GM18498 (cell line): Measurements from ENCODE around the gene VAX1.
"Not testable (repeated sequence)": the region's sequence is repeated elsewhere in the genome, so short reads cannot be mapped to it uniquely, and the experiment has no call there.

ENCODE experiments used
- ATAC-seq: cut with Tn5 transposase; IDR thresholded peaks from one replicate; pipeline ENCODE4 v1.9.1; 2021; ENCODE audit warnings: mild to moderate bottlenecking, moderate library complexity; ENCODE audit not compliant: unreplicated experiment

VAX1 gene

DNA sequence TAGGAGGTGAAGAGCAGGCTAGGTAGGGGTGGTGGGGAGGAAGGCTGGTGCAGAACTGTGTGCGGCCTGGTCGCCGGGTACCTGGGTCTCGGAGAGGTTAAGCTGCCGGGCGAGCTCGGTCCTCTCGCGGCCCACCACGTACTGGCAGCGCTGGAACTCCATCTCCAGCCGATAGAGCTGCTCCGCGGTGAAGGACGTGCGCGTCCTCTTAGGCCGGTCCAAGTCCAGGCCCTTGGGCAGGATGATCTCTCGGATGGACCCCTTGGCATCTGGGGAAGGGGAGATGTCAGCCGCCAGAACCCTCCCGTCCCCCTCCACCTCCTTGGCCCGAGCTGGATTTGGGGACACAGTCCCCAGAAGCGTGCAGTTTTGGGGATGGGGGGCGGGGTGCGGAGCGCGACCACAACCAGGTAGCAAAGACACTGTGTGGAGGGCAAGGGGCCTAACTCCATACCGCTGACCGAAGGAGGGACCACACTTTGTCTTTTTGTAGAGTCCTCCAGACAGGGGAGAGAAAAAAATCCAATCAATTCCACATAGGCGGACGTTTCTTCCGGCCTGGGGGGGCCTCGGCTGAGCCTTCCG, 1.6 kb downstream of the VAX1 start:
- no peak for ATAC-seq

DNA sequence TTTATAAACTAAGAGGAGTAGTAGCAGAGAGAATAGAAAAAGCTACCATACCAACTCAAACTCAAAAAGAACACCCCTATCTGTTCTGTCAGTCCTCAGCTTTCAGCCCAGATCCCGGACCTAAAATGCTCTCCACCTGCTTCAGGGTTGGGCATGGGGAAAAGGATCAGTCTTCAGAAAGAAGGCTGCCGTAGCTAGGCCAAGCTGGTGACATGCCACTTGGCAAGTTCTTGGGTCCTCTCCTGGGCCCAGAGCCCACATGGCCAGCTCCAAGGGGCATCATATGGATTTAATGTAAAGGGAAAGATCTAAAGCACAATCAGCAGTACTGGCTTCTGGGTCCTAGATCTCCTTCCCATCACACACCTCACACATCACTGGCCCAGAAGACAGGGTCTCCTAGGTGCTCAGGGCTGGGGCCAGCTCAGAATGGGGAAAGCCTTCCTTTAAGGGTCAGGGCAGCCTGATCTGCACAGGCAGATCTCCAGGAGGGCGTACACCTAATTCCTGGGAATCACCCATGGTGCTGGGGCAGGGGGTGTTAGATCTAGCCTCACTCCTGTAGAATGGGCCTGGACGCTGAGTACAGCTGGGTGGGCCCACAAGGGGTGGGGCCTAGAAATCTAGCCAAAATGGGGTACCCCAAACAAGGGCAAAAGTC, 2.5 kb downstream of the VAX1 start:
- ATAC-seq: no peak

DNA sequence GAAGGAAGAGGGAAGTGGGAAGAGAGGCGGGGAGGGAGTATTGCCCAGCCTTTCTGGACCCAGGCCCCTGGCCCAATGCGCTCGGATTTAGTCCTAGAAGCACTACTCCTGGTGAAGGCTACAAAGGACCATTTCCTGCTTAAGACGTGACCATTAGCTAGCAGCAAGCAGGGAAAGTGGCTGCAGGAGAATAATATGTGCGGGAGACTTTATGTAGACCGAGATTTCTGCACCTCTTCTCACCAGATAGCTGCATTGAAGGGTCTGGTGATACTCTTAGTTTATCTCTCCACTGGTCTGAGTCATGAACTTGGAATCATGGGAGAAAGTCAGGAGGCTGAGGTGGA, 3.1 kb downstream of the VAX1 start:
- no peak for ATAC-seq

DNA sequence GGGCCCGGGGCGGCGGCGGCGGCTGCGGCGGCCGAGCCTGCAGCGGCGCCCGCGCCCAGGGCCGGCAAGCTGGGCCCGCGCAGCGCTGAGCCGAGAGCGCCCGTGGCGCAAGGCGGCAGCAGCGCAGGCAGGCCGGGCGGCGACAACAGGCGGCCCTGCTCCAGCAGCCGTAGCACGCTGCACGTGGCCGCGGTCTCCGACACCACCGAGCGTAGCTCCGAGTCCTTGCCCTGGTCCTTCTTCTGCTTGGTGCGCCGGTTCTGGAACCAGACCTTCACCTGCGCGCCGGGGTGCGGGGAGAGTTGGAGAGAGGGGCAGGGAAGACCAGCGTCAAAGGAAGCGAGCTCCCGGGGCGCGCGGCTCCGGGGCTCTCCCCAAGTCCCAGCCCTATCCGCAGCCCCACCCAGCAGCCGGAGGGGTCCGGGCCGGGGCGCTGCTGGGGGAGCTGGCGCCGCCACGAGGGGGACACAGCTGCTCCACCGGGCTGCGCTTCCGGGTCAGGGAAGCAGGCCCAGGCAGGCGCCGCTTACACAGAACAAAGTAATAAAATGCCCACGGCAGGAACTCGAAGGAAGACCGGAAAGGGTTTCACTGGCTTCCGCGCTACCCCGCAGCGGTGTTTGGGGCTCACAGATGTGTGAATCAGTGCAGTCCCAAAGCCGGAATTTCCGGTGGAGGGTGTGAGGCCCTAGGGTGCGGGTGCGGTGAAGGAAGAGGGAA, 3.6 kb downstream of the VAX1 start:
- no peak for ATAC-seq

DNA sequence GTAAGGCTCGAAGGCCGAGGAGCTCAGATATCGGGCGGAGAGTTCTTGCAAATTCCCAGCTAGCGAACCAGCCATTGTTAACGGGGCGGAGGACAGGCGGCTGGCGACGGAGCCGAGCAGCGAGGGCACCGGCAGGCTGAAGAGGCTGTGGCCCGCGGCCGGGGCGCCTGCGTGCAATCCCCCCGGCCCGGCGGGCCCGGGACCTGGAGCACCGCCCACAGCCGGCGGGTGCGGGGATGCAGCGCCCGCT, 4.1 kb downstream of the VAX1 start:
- ATAC-seq: no peak

DNA sequence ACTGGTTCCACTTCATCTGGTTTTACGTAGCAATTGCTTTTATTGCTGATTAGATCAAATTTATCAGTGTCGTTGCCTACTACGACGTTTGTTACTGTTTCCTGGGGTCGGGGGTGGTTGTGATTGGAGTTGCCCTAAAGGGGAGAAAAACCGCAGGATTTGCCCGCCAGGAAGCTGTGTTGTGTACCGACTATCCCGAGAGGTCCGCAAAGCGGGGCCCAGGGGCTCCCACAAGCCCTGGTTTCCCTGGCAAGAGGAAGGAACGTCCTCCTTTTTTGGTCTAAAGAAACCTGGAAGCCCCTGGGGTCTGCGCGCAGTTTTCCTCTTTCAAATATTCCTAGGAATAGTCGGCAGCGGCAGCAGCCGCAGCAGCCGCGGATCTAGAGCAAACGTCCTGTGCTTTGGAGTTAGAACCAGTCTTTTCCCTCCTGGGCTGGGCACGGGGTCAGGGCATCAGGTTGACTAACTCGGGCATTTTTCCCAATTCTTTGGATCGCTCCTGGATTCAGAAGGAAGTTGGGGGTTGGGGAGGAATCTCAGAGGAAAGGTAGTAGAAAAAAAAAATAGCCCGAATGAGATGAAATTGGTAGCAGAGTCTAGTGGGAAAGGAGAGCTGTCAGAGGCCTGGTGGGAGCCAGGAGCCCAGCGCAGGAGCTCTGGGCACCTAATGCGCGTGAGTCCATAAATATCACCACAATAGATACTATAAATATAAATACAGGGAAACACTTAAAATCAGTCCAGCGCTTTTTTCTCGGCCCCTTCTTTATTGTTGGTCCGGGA, 4.6 kb downstream of the VAX1 start:
- no peak for ATAC-seq

DNA sequence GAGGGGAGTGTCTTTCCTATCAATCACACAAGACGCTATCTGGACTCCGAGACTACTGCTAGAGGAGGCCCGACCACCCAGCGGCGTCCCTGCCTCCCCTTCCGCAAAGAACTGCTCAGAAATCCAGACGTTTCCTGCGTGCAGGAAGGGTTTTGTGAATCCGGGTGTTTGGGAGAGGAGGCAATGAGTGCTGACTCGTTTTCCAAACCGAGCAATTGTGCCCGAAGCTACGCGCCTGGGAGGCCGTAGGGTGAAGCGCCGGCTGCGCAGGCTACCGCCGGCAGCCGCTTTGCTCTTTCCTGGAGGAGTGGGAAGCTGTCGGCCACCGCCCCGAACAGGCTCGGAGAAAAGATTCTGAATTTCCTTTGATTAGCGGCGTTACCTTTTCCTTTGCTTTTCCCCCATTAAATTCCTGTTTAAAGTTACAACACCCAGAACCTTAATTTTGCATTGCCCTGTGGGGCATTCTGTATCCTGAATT, 5.3 kb downstream of the VAX1 start:
- no peak for ATAC-seq

DNA sequence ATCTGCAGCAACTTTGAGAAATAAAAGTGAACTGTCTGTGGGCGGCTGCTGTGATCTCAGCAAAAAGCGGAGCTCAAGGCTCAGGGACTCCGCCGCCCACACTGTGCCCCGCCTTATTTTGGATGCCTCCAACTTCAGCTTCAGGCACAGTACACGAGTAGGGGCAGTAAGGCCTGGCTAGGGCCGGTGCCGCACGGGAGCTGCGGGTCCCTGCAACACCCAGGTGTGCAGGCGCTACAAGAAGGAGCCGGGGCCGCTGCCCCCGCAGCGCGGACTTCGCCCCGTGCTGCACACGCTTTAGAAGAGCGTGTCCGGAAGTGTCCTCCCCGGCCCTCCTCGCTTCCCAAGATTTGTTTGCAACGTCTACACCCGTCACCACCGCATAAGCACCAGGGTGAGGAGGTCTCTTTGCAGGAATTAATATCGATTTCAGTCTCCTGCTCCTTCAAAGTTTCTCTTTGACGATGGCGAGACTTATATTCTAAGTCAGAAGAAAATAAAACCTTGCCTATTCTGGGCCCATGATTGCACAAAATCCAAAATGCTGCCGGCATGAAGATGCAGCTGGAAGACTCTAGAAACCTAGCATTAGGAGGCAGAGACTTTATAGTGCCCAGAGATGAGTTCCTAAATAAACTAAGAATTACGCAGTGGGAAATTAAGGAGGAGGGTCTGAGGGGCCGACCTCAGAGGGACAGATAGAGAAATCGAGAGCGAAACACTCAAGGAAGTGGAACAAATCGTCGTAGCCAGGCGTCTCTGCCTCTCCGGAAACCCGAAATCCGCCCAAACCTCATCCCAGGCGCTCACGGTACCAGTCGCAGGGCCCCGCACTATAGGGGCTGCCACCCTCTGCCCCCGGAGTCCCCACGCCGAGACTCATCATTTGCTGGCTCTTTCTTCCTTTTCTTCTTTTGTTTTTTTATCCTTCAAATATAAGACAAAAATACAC, 6.4 kb downstream of the VAX1 start:
- ATAC-seq: no peak

DNA sequence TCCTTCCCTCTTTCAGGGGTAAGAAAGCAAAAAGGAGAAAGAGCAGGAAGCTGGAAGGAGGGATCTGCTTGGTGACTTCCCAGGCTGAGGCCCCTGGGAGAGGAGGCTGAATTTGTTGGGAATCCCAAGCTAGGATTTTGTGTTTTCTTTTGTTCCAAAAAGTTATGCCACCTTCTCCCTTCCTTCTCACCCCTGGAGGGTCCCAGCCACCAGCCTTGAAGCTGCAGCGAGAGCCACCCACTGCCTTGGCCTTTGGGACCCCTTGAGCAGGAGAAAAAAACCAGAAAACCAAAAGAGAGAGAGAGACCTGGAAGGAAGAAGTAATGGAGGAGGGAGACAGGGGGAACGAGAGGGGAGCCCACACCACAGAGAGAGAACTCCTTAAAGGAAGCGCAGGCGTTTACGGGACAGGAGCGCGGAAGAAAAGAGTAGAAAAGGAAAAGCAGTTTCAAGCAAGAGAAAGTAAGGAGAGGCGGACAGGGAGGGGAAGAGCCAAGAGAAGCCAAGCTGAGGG, 7.2 kb downstream of the VAX1 start:
- ATAC-seq: no peak

DNA sequence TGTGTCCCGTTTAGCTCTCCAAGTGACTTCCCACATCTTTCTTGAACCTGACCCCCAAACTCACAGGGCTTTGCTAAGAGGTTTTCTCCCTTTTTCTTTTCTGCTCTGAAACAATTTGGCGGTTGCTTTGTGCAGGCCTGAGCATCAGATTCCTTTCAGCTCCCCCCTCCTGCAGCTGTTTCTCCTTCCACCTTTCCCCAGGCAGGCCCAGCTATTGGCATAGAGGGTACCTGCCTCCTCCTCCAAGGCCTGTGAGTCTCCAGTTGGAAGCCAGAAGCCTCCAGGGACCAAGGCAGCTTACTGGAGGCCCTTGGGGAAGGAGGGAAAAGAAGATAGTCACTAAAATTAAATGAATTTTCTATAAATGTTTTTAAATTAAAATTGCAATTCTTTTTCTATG, 7.7 kb downstream of the VAX1 start:
- ATAC-seq: no peak

DNA sequence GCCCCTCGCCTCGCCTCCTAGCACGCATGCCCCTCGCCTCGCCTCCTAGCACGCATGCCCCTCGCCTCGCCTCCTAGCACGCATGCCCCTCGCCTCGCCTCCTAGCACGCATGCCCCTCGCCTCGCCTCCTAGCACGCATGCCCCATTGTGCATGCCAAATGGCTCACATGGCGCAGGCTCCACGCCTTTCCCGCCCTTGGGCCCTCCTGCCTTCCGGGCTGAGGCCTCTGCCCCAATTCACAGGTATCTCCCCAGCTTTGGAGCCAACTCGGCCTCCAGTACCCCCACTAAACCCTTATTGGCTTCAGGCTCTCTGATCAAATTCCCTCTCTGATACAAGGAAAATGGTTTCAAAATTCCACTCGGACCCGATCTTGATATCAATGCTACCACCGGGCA, 11.4 kb downstream of the VAX1 start:
- not testable (repeated sequence) for ATAC-seq

DNA sequence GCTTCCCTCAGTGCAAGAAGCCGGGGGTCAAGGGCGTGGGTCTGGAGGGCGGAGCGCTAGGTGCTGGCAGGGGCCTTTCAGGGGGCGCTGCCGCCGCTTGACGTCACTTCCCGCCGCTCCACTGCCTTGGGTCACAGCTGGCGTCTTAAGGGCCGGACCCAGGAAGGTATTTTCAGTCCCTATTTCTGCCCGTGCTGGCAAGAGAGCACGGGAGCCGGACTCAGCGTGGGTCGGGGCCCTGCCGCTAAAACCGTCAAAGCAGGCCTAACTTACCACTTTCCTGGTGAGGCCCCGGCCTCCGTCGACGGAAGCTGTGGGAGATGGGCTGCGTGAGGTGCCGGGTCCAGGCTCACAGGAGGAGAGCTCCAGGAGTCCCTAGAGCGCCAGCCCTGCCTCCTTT, 12.0 kb downstream of the VAX1 start:
- ATAC-seq: no peak

DNA sequence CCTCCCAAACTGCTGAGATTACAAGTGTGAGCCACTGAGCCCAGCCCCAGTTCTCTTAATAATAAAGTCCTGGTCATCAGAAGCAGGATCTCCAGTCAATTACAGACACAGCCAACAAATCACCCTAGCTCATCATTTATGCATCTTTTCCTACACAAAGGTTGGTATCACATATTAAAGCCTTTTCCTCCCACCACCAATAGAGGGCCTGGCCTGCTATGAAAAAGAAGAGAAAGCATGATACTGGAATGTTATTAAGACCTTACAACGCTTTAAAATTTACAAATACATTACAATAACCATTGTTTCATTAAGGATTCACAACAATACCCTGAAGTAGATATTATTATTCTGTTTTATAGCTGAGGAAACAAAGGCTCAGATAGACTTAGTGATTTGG, 25.9 kb downstream of the VAX1 start:
- no peak for ATAC-seq

DNA sequence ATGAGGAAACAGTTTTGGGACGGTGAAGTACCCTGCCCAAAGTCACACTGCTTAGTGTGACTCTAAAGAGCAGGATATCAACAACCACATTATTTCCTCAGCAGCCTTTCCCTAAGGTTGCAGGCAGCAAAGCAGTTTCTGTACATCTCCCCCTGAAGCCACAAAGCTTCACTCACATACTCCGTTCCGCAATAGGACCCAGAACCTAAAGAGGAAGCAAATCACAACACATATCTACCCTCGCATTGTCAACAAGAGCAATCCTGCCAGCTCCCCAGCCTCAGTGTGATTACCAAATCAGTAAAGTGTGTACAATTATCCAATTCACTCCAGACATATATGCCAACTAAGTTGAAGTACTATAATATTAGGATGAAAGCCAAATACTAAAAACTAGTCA, 30.8 kb downstream of the VAX1 start:
- no peak for ATAC-seq

DNA sequence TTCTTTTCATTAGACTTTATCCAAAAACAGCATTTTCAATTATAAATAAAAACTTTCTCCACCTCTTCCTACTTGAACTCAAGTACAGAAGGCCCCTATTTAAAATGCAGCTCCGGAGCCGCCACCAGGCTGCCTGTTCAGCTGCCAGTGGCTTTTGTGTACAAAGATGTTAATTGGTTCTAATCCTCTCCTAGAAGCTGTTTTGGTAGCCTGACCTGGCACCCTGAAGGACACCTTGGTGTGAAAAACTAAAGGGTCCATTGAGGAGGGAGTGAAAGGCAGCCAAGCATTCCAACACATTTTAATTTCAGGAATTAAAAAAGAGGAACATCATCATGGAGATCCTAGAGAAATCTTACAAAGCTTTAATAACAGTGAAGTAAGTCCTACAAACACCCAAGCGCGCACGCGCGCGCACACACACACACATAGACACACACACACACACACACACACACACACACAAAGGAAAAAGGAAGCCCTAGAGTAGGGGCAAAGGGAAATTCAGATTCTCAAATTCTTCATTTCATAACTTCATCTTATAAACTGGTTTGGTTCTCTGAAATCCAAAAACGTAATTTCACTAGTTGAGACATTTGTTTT, 41.4 kb downstream of the VAX1 start:
- ATAC-seq: no peak

DNA sequence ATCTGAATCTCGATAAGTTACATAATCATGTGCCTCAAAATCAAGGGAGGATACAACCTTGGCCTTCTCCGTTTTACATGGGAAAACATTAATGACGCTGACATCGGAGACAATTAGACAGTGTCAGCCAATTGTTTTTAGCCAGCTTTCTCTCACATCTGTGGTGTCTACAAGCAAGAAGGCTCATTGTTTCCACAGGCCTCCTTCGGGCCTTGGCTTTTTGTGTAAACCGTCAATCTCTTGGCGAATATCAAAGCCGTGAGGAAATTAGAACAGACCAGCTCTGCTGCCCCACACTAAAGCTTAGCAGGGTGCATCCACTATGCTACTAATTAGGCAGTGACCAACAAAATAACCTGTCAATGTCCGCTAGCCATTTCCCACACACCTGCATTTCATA, 43.2 kb downstream of the VAX1 start:
- ATAC-seq: no peak

DNA sequence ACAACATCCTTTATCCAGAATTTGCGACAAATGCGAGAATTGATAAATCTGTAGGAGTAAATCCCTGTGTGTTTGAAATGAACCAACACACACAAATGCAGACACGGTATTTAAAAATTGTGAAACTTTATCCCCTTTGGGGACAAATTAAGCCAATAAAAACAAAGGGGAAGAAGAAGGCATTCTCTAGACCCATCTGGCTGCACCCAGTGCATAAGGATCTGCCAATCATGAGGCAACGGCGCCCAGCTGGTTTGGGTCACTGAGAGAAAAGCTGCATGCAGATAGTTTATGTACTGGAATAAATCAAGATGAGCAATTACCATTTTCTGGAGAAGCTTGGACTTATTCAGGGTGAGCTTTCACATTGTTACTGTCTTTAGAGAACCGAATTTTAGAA, 45.7 kb downstream of the VAX1 start:
- no peak for ATAC-seq

DNA sequence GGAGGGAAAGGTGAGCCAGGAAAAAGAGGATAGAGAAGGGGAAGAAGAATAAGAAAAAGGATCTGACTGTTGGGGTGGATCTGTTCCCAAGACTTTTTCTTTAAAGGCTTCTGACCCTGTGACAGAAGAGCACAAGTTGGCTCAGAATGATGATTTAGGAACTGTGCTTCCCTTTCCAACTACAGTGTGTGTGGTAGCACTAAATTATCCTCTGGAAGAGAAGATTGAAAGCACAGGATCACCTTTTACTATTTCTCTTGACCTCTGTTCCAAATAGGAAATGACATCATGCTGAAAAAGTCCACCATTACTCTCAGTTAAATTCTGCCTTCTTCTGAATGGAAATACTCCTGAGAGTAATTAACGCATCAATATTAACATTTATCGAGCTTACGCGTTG, 47.2 kb downstream of the VAX1 start:
- no peak for ATAC-seq

DNA sequence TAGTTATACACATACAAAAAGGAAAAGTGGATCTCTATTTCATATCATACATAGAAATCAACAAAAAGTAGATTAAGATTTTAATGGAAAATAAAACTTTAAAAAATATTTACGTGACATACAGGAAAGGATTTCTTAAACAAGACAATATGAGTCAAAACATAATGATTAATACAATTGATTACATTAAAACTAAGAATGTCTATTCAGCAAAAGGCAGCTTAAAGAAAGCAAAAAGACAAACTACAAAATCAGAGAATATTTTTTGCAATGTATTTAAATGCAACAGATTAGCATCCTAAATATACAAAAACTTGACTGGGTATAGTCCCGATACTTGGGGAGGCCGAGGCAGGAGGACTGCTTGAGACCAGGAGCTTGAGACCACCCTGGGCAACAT, 50.5 kb downstream of the VAX1 start:
- no peak for ATAC-seq

DNA sequence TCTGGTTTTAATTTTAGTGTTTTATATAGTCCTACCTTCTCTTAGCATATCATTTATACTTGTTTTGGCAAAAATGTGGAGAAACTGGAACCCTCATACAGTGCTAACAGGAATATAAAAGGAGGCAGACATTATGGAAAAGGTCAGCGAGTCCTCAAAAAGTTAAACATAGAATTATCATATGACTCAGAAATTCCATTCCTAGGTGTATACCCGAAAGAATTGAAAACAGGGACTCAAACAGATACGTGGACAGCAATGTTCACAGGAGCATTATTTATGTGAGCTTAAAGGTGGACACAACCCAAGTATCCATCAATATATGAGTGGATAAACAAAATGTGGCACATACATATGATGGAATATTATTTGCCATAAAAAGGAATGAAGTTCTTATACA, 51.5 kb downstream of the VAX1 start:
- no peak for ATAC-seq
